HEK293 (cell line): ENCODE measurements around the gene LMCD1.

Experiments used
- KLF1 ChIP-seq: fragments of 450-650 bp; formaldehyde crosslinking; IDR thresholded peaks from 2 replicates; pipeline ENCODE4 v1.5.1; 2016; ENCODE audit warnings: missing biosample characterization, missing genetic modification characterization
- MYNN ChIP-seq: fragments of 450-650 bp; formaldehyde crosslinking; IDR thresholded peaks from 2 replicates; pipeline ENCODE4 v1.5.1; 2016; ENCODE audit warnings: missing biosample characterization, missing genetic modification characterization, borderline replicate concordance
- ZBTB7A ChIP-seq: fragments of 450-650 bp; formaldehyde crosslinking; IDR thresholded peaks from 2 replicates; pipeline ENCODE4 v1.5.1; 2016; ENCODE audit warnings: low read depth, missing biosample characterization, missing genetic modification characterization
- ZNF211 ChIP-seq: fragments of 450-650 bp; formaldehyde crosslinking; IDR thresholded peaks from 2 replicates; pipeline ENCODE4 v1.5.1; 2016; ENCODE audit warnings: low read depth, missing biosample characterization, missing genetic modification characterization
- ZNF23 ChIP-seq: fragments of 450-650 bp; formaldehyde crosslinking; IDR thresholded peaks from 2 replicates; pipeline ENCODE4 v1.5.1; 2016; ENCODE audit warnings: missing biosample characterization, missing genetic modification characterization, borderline replicate concordance
- ZNF239 ChIP-seq: fragments of 450-650 bp; formaldehyde crosslinking; IDR thresholded peaks from 2 replicates; pipeline ENCODE4 v1.5.1; 2016; ENCODE audit warnings: missing biosample characterization, missing genetic modification characterization
- ZNF366 ChIP-seq: fragments of 450-650 bp; formaldehyde crosslinking; conservative IDR thresholded peaks from 2 replicates; pipeline ENCODE4 v1.5.1; 2016; ENCODE audit warnings: missing biosample characterization, missing genetic modification characterization
- ZNF416 ChIP-seq: fragments of 450-650 bp; formaldehyde crosslinking; IDR thresholded peaks from 2 replicates; pipeline ENCODE4 v1.5.1; 2016; ENCODE audit warnings: missing biosample characterization, missing genetic modification characterization
- ZNF558 ChIP-seq: fragments of 450-650 bp; formaldehyde crosslinking; IDR thresholded peaks from 2 replicates; pipeline ENCODE4 v1.5.1; 2016; ENCODE audit warnings: missing biosample characterization, missing genetic modification characterization
- ZNF626 ChIP-seq: fragments of 450-650 bp; sonication (Bioruptor Pico); formaldehyde crosslinking; IDR thresholded peaks from 2 replicates; pipeline ENCODE4 v1.5.1; 2018; ENCODE audit warnings: missing biosample characterization, missing genetic modification characterization, inconsistent platforms
- ZNF670 ChIP-seq: fragments of 450-650 bp; formaldehyde crosslinking; IDR thresholded peaks from 2 replicates; pipeline ENCODE4 v1.5.1; 2016; ENCODE audit warnings: missing biosample characterization, missing genetic modification characterization, low read depth
- ZNF707 ChIP-seq: fragments of 450-650 bp; formaldehyde crosslinking; IDR thresholded peaks from 2 replicates; pipeline ENCODE4 v1.5.1; 2016; ENCODE audit warnings: missing biosample characterization, missing genetic modification characterization
- ZNF843 ChIP-seq: fragments of 450-650 bp; formaldehyde crosslinking; IDR thresholded peaks from 2 replicates; pipeline ENCODE4 v1.5.1; 2016; ENCODE audit warnings: missing biosample characterization, missing genetic modification characterization
- ZSCAN30 ChIP-seq: fragments of 450-650 bp; IDR thresholded peaks from 2 replicates; pipeline ENCODE4 v1.5.1; 2018; ENCODE audit warnings: missing biosample characterization, mild to moderate bottlenecking, missing genetic modification characterization, moderate library complexity
- TF ChIP-seq, protein P1 (sequence below): fragments of 450-650 bp; formaldehyde crosslinking; IDR thresholded peaks from 2 replicates; pipeline ENCODE4 v1.5.1; 2016; ENCODE audit warnings: missing biosample characterization, missing genetic modification characterization, low read depth
- TF ChIP-seq, protein P2 (sequence below): fragments of 450-650 bp; formaldehyde crosslinking; IDR thresholded peaks from 2 replicates; pipeline ENCODE4 v1.5.1; 2017; ENCODE audit warnings: missing biosample characterization, missing genetic modification characterization
- TF ChIP-seq, protein P3 (sequence below): fragments of 450-650 bp; formaldehyde crosslinking; conservative IDR thresholded peaks from 2 replicates; pipeline ENCODE4 v1.5.1; 2016; ENCODE audit warnings: low read depth, missing biosample characterization, missing genetic modification characterization
- TF ChIP-seq, protein P4 (sequence below): fragments of 450-650 bp; formaldehyde crosslinking; conservative IDR thresholded peaks from 2 replicates; pipeline ENCODE4 v1.5.1; 2016; ENCODE audit warnings: low read depth, missing biosample characterization, missing genetic modification characterization
- TF ChIP-seq, protein P5 (sequence below): fragments of 450-650 bp; formaldehyde crosslinking; IDR thresholded peaks from 2 replicates; pipeline ENCODE4 v1.5.1; 2017; ENCODE audit warnings: missing biosample characterization, missing genetic modification characterization
- TF ChIP-seq, protein P6 (sequence below): fragments of 450-650 bp; formaldehyde crosslinking; IDR thresholded peaks from 2 replicates; pipeline ENCODE4 v1.5.1; 2017; ENCODE audit warnings: missing biosample characterization, missing genetic modification characterization
- TF ChIP-seq, protein P7 (sequence below): fragments of 450-650 bp; formaldehyde crosslinking; IDR thresholded peaks from 2 replicates; pipeline ENCODE4 v1.5.1; 2016; ENCODE audit warnings: missing biosample characterization, missing genetic modification characterization

LMCD1 gene

DNA sequence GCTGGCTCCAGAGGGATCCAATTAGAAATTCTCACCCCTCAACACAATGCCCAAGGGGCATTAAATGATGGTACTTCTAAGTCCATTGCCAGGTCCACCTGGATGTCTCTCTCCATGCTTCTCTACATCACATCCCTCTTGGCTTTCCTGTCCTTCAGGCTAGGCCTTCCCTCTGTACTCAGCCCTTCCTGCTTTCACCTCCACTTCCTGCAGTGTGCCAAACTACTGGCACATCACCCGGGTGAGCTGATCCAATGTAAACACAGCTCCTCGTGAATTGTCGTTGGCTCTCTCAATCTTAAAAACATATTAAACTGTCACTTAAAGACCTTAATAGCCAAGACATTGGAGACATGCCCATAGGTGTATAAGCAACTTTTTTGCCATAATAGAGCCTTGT, 4.0 kb downstream of the LMCD1 start (continued):
- TF ChIP-seq ZNF843 (tag by site-specific recombination), result peak; percentile 87
- no peak for TF ChIP-seq ZNF670 (tag by site-specific recombination)
- TF ChIP-seq ZNF707, result no peak
- TF ChIP-seq ZNF211 (tag by site-specific recombination), result no peak
- TF ChIP-seq ZBTB7A (tag by site-specific recombination), result no peak
- TF ChIP-seq ZNF239 (tag by site-specific recombination), result 0 out of 2 replicates have a peak, but pooled peaks have one; percentile 40
- TF ChIP-seq, protein P1, sequence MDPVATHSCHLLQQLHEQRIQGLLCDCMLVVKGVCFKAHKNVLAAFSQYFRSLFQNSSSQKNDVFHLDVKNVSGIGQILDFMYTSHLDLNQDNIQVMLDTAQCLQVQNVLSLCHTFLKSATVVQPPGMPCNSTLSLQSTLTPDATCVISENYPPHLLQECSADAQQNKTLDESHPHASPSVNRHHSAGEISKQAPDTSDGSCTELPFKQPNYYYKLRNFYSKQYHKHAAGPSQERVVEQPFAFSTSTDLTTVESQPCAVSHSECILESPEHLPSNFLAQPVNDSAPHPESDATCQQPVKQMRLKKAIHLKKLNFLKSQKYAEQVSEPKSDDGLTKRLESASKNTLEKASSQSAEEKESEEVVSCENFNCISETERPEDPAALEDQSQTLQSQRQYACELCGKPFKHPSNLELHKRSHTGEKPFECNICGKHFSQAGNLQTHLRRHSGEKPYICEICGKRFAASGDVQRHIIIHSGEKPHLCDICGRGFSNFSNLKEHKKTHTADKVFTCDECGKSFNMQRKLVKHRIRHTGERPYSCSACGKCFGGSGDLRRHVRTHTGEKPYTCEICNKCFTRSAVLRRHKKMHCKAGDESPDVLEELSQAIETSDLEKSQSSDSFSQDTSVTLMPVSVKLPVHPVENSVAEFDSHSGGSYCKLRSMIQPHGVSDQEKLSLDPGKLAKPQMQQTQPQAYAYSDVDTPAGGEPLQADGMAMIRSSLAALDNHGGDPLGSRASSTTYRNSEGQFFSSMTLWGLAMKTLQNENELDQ (tag by site-specific recombination), result no peak
- TF ChIP-seq, protein P2, sequence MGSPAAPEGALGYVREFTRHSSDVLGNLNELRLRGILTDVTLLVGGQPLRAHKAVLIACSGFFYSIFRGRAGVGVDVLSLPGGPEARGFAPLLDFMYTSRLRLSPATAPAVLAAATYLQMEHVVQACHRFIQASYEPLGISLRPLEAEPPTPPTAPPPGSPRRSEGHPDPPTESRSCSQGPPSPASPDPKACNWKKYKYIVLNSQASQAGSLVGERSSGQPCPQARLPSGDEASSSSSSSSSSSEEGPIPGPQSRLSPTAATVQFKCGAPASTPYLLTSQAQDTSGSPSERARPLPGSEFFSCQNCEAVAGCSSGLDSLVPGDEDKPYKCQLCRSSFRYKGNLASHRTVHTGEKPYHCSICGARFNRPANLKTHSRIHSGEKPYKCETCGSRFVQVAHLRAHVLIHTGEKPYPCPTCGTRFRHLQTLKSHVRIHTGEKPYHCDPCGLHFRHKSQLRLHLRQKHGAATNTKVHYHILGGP (tag by site-specific recombination), result no peak
- TF ChIP-seq MYNN, result no peak; the same call in 1 of the 2 replicates
- no peak for TF ChIP-seq ZNF23 (tag by site-specific recombination)
- TF ChIP-seq, protein P3, sequence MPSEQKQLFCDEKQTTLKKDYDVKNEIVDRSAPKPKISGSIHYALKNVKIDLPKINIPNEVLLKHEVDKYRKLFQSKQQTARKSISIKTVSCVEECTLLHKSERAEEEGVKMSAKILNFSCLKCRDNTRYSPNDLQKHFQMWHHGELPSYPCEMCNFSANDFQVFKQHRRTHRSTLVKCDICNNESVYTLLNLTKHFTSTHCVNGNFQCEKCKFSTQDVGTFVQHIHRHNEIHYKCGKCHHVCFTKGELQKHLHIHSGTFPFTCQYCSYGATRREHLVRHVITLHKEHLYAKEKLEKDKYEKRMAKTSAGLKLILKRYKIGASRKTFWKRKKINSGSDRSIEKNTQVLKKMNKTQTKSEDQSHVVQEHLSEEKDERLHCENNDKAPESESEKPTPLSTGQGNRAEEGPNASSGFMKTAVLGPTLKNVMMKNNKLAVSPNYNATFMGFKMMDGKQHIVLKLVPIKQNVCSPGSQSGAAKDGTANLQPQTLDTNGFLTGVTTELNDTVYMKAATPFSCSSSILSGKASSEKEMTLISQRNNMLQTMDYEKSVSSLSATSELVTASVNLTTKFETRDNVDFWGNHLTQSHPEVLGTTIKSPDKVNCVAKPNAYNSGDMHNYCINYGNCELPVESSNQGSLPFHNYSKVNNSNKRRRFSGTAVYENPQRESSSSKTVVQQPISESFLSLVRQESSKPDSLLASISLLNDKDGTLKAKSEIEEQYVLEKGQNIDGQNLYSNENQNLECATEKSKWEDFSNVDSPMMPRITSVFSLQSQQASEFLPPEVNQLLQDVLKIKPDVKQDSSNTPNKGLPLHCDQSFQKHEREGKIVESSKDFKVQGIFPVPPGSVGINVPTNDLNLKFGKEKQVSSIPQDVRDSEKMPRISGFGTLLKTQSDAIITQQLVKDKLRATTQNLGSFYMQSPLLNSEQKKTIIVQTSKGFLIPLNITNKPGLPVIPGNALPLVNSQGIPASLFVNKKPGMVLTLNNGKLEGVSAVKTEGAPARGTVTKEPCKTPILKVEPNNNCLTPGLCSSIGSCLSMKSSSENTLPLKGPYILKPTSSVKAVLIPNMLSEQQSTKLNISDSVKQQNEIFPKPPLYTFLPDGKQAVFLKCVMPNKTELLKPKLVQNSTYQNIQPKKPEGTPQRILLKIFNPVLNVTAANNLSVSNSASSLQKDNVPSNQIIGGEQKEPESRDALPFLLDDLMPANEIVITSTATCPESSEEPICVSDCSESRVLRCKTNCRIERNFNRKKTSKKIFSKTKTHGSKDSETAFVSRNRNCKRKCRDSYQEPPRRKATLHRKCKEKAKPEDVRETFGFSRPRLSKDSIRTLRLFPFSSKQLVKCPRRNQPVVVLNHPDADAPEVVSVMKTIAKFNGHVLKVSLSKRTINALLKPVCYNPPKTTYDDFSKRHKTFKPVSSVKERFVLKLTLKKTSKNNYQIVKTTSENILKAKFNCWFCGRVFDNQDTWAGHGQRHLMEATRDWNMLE, result peak; percentile 58
- TF ChIP-seq, protein P4, sequence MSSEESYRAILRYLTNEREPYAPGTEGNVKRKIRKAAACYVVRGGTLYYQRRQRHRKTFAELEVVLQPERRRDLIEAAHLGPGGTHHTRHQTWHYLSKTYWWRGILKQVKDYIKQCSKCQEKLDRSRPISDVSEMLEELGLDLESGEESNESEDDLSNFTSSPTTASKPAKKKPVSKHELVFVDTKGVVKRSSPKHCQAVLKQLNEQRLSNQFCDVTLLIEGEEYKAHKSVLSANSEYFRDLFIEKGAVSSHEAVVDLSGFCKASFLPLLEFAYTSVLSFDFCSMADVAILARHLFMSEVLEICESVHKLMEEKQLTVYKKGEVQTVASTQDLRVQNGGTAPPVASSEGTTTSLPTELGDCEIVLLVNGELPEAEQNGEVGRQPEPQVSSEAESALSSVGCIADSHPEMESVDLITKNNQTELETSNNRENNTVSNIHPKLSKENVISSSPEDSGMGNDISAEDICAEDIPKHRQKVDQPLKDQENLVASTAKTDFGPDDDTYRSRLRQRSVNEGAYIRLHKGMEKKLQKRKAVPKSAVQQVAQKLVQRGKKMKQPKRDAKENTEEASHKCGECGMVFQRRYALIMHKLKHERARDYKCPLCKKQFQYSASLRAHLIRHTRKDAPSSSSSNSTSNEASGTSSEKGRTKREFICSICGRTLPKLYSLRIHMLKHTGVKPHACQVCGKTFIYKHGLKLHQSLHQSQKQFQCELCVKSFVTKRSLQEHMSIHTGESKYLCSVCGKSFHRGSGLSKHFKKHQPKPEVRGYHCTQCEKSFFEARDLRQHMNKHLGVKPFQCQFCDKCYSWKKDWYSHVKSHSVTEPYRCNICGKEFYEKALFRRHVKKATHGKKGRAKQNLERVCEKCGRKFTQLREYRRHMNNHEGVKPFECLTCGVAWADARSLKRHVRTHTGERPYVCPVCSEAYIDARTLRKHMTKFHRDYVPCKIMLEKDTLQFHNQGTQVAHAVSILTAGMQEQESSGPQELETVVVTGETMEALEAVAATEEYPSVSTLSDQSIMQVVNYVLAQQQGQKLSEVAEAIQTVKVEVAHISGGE (tag by site-specific recombination), result peak; percentile 92
- TF ChIP-seq, protein P5, sequence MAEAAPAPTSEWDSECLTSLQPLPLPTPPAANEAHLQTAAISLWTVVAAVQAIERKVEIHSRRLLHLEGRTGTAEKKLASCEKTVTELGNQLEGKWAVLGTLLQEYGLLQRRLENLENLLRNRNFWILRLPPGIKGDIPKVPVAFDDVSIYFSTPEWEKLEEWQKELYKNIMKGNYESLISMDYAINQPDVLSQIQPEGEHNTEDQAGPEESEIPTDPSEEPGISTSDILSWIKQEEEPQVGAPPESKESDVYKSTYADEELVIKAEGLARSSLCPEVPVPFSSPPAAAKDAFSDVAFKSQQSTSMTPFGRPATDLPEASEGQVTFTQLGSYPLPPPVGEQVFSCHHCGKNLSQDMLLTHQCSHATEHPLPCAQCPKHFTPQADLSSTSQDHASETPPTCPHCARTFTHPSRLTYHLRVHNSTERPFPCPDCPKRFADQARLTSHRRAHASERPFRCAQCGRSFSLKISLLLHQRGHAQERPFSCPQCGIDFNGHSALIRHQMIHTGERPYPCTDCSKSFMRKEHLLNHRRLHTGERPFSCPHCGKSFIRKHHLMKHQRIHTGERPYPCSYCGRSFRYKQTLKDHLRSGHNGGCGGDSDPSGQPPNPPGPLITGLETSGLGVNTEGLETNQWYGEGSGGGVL, result no peak
- TF ChIP-seq, protein P6, sequence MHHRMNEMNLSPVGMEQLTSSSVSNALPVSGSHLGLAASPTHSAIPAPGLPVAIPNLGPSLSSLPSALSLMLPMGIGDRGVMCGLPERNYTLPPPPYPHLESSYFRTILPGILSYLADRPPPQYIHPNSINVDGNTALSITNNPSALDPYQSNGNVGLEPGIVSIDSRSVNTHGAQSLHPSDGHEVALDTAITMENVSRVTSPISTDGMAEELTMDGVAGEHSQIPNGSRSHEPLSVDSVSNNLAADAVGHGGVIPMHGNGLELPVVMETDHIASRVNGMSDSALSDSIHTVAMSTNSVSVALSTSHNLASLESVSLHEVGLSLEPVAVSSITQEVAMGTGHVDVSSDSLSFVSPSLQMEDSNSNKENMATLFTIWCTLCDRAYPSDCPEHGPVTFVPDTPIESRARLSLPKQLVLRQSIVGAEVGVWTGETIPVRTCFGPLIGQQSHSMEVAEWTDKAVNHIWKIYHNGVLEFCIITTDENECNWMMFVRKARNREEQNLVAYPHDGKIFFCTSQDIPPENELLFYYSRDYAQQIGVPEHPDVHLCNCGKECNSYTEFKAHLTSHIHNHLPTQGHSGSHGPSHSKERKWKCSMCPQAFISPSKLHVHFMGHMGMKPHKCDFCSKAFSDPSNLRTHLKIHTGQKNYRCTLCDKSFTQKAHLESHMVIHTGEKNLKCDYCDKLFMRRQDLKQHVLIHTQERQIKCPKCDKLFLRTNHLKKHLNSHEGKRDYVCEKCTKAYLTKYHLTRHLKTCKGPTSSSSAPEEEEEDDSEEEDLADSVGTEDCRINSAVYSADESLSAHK (tag by site-specific recombination), result no peak
- TF ChIP-seq, protein P7, sequence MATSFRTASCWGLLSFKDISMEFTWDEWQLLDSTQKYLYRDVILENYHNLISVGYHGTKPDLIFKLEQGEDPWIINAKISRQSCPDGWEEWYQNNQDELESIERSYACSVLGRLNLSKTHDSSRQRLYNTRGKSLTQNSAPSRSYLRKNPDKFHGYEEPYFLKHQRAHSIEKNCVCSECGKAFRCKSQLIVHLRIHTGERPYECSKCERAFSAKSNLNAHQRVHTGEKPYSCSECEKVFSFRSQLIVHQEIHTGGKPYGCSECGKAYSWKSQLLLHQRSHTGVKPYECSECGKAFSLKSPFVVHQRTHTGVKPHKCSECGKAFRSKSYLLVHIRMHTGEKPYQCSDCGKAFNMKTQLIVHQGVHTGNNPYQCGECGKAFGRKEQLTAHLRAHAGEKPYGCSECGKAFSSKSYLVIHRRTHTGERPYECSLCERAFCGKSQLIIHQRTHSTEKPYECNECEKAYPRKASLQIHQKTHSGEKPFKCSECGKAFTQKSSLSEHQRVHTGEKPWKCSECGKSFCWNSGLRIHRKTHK (tag by site-specific recombination), result no peak
- TF ChIP-seq ZNF416 (tag by site-specific recombination), result no peak
- TF ChIP-seq ZNF626 (tag by site-specific recombination), result no peak
- TF ChIP-seq ZNF558 (tag by site-specific recombination), result no peak
- TF ChIP-seq ZNF366 (tag by site-specific recombination), result peak; percentile 43; the same call in 1 of the 2 replicates
- no peak for TF ChIP-seq KLF1 (tag by site-specific recombination)
- peak; percentile 44; the same call in 1 of the 2 replicates for TF ChIP-seq ZSCAN30 (tag by site-specific recombination)
